ENCODE results near the gene SEMA6B.

DNA sequence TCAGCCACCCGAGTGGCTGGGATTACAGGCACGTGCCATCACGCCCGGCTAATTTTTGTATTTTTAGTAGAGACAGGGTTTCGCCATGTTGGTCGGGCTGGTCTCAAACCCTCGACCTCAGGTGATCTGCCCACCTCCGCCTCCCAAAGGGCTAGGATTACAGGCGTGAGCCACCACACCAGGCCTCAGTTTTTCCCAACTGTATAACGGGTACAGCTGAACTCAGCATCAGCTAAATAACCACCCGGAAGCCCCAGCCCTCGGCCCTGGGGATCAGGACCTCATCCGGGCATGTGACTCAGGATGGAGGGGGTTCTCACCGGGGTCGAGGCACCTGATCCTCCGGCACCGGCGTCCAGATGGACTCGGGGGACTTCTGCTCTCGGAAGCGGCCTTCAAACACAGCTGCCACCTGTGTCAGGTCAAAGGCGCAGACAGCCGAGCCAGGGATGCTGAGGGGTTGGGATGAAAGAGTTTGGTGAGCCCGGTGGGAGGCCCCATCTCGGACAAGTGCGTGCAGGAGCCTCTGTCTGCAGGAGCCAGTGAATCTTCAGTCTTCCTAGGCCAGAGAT, 8.9 kb downstream of the SEMA6B start:
- TF ChIP-seq, protein P1, sequence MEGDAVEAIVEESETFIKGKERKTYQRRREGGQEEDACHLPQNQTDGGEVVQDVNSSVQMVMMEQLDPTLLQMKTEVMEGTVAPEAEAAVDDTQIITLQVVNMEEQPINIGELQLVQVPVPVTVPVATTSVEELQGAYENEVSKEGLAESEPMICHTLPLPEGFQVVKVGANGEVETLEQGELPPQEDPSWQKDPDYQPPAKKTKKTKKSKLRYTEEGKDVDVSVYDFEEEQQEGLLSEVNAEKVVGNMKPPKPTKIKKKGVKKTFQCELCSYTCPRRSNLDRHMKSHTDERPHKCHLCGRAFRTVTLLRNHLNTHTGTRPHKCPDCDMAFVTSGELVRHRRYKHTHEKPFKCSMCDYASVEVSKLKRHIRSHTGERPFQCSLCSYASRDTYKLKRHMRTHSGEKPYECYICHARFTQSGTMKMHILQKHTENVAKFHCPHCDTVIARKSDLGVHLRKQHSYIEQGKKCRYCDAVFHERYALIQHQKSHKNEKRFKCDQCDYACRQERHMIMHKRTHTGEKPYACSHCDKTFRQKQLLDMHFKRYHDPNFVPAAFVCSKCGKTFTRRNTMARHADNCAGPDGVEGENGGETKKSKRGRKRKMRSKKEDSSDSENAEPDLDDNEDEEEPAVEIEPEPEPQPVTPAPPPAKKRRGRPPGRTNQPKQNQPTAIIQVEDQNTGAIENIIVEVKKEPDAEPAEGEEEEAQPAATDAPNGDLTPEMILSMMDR (conservative IDR thresholded peaks at IDR 0.05; ENCODE audit: low read depth, low read length): no peak
- TF ChIP-seq MAFK (IDR thresholded peaks at IDR 0.05; ENCODE audit: low read depth, low read length) (no peak), POLR2A (IDR thresholded peaks at IDR 0.05; ENCODE audit: low read depth, low read length) (no peak), CEBPB (IDR thresholded peaks at IDR 0.05; ENCODE audit: low read depth, low read length) (no peak), RAD21 (IDR thresholded peaks at IDR 0.05; ENCODE audit: low read length) (no peak), MXI1 (IDR thresholded peaks at IDR 0.05; ENCODE audit: borderline replicate concordance, low read depth, low read length) (no peak)
- TF ChIP-seq, protein P2, sequence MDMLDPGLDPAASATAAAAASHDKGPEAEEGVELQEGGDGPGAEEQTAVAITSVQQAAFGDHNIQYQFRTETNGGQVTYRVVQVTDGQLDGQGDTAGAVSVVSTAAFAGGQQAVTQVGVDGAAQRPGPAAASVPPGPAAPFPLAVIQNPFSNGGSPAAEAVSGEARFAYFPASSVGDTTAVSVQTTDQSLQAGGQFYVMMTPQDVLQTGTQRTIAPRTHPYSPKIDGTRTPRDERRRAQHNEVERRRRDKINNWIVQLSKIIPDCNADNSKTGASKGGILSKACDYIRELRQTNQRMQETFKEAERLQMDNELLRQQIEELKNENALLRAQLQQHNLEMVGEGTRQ (IDR thresholded peaks at IDR 0.05; ENCODE audit: low read depth, low read length): no peak
